NCI-H774 (cell line): ENCODE data around the gene PRKAG2.

Experiments
- DNase-seq: peaks from one replicate; lab custom pipeline; 2025; lab: John Stamatoyannopoulos, UW

Gene PRKAG2

DNA sequence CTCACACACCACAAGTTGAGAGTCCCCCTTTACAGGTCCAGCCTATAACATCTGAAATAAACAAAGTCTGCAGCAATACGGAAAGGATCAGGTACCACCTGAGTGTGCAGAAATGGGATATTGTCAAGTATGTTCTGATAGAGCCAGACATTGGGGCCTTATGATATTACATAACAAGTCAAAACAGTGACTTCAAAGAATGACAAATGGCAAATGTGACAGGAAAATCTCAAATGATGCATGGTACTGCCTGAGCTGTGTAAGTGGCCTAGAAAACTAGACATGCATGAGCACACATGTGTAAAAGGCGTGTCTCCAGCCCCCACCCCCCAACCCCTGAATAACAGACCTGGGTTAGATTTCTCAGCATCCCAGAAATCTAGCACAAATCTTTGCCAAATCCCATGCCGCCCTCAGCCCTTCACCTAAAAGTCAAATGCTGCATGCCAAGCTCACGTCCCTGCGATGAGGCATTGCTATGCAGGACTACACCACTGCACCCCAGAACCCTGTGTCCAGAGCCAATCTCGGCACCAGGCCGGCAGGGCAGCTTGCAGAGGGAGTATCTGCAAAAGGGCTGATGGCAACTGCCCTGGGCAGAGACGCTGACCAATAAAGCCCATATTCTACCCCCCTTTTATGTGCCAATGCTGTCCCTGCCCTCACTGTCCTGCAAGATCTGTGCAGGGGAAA, 58.8 kb downstream of the PRKAG2 start:
- no peak for DNase-seq

DNA sequence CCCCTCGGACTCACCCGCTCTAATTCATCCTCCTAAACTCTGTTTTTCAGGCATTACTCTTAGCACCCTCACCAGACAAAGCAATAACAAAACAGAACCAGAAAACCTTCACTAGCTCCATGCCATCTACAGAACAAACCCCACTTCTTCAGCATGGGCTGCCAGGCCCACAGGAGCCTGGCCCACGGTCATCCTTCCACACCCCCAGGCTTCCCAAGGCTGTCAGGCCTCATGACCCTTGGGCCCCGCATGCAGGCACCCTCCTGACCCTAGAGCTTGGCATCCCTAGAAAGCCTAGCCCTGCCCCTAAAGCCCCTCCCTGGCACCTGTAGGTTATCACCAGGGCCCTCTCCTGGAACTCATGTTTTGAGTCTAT, 59.6 kb downstream of the PRKAG2 start:
- no peak for DNase-seq

DNA sequence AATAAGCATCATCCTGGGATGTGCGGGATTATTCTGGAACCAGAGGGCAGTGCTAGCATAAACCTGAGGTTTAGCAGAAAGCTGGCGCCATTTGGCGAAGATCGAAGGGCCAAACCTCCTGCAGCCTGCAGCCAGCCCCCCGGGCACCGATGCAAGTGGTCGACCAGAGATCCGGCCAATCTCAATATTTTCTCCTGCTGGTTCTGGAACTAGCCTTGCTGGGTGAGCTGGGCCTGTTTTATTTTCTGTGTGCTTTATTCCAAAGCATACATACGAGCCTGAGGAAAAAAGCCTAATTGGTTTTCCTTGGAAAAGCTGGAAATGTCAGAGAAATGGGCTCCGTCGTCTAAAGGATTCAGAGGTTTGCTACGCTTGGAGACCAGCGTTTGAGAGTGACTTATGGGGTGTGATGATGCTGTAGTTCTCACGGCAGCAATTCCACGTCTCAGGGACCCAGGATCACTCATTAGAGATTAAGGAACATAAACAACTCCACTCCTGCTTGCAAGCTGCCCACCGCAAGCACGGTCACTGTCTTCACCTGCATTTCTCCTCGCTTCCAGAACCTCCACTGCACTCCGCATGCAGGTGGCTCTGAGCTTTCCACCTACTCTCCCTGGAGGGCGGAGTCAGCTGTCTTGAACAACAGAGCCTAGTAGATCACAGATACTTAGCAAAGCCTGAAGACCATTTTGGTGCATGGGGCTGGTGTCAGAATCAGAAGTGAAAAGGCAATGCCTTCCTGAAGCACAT, 60.2 kb downstream of the PRKAG2 start:
- no peak for DNase-seq

DNA sequence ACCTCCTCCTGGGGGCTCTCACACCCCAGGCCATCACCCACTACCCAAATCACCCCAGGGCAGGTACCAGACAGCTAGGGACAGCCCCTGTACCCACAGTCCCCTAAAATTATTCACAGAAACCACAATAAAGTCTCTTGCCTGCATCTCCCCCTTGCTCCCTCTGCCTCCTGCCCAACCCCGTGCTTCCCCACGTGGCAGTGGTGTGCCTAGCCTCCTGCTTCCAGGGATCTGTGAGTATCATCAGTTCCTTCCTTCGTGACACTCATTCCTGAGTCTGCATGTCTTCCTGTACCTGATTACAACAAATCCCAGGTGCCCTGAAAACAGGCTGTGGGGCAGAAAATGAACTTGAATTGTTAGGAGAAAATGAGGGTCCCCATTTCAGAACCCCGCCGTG, 61.5 kb downstream of the PRKAG2 start:
- no peak for DNase-seq

GRCh38 chr7:151814400-151815009, 62.4 kb downstream of the PRKAG2 start:
- DNase-seq, result no peak

DNA sequence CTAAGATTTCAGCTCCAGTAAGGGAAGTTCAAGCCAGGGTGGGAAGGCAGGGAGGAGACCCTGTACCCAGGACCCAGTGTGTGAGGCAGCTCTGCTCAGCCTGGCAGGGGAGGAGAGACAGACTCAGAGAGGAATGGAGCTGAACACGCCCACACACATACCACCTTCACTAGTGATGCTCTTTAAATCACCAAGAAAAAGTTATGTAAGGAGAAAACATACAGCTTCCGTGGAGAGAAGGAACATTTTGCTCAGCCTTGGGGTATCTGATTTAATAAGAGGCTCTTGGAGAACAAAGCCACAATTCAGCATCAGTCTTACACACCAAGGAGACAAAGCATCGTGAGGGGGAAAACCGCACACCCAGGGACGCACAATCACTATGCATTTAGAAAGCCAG, 62.9 kb downstream of the PRKAG2 start:
- no peak for DNase-seq

DNA sequence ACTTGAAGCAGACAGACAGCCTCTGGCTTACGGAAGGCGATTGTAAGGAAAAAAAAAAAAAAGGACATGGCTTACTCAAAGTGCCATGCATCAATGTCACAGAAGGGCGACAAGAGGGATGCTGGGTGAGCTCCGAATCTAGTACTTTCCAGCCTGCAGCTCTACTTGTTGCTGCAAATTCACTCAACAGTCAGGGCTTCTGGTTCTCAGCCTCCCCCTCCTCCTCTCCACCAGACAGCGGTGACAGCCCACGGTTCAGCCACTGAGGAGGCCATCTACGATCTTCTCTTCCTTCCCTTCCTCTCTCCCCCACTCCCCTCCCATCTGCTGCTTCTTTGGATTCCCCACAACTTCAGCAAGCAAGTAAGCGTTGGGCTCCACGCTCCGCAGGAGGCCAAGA, 63.5 kb downstream of the PRKAG2 start:
- no peak for DNase-seq

- DNase-seq, result no peak
Measured at GRCh38 chr7:151812967-151813366, 63.9 kb downstream of the PRKAG2 start.

GRCh38 chr7:151810441-151811232, 66.3 kb downstream of the PRKAG2 start:
- no peak for DNase-seq

DNA sequence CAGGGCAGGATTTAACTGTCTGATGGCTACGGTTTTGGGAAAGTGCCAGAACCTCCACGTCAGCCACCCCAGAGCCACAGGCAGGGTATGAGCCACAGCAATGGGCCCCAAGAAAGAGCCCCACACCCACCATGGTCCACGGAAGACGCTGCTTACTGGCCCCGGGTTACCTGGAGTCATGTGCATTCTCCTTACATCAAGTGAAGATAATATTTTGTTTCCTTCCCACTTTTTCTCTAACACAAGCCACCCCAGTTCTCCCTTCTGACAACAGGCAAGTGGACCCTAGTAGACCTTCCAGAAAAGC, 67.1 kb downstream of the PRKAG2 start:
- DNase-seq, result no peak

- no peak for DNase-seq
Measured at GRCh38 chr7:151809146-151809863, 67.6 kb downstream of the PRKAG2 start.

DNA sequence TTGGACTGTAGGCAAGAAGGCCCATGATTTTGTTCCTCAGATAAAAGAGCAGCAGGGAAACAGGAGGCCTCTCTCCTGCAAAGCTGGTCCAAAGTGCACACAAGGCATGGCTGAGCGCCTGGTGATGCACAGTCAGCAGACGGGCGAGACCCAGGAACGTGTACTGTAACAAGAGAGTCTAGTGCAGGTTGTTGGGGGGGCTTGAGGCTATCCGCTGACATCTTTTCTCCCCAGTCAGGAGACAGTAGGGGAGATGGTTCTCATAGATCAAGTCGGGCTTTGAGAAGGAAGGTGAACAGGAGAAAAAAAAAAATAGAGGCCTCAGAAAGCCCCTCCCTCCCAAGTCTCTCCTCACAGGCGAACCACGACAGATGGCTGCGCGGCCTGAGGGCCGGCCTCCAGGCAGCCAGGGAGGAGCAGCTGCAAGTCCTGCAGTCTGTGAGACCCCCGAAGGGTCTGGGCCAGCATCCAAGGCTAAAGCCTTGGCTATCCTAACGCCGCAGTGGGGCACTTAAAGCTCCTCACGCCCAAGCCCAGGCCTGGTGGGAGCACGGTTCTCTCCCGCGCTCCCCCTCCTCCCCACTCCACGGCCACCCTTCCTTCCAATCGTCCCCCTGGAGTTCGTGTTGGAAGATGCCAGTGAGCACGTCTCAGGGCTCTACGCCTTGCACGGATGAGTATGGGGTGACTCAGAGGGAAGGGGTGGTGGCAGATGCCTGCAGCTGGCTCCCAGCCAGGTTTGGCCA, 68.3 kb downstream of the PRKAG2 start:
- no peak for DNase-seq

DNA sequence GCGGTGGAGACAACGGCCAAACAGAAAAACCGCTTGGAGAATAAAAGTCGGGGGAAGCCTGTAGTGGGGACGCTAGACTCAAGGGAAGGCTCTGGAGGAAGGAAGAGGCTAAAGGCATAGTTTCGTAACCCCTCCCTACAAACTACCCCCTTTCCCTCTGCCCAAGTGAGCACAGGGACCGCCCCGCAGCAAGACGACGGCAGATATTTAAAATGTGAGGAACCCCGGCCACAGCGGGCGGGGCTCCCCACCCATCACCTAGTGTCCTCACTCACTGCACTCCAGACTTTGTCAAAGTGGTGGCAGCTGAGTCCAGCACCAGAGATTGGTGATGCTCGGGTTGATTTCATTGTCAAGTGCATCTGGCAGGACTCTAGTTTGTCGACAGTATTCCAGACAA, 69.1 kb downstream of the PRKAG2 start:
- no peak for DNase-seq

- no peak for DNase-seq
Measured at GRCh38 chr7:151806952-151807775, 69.8 kb downstream of the PRKAG2 start.

DNA sequence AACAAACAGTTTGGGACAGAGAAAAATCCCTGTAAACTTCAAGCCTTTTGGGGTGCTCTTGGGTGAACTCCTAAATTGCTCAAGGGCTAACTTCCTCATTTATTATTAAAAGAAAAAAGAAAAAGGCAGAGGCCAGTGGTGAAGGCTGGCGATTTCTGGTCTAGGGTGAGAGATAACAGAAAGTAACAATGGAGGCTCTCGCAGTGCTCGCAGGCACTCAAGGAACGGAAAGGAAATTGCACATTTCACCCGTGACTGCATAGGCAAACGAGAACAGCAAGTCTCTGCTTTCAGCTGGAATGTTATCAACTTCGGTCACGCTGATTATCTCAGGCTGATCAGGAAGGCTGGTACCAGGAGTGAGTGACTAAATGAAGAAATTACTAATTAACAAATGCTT, 70.7 kb downstream of the PRKAG2 start:
- DNase-seq, result no peak

- no peak for DNase-seq
Measured at GRCh38 chr7:151805191-151805590, 71.7 kb downstream of the PRKAG2 start.

GRCh38 chr7:151804756-151805155, 72.2 kb downstream of the PRKAG2 start:
- DNase-seq, result no peak

- DNase-seq, result no peak
Measured at GRCh38 chr7:151803841-151804240, 73.1 kb downstream of the PRKAG2 start.

- no peak for DNase-seq
Measured at GRCh38 chr7:151802469-151802846, 74.5 kb downstream of the PRKAG2 start.

DNA sequence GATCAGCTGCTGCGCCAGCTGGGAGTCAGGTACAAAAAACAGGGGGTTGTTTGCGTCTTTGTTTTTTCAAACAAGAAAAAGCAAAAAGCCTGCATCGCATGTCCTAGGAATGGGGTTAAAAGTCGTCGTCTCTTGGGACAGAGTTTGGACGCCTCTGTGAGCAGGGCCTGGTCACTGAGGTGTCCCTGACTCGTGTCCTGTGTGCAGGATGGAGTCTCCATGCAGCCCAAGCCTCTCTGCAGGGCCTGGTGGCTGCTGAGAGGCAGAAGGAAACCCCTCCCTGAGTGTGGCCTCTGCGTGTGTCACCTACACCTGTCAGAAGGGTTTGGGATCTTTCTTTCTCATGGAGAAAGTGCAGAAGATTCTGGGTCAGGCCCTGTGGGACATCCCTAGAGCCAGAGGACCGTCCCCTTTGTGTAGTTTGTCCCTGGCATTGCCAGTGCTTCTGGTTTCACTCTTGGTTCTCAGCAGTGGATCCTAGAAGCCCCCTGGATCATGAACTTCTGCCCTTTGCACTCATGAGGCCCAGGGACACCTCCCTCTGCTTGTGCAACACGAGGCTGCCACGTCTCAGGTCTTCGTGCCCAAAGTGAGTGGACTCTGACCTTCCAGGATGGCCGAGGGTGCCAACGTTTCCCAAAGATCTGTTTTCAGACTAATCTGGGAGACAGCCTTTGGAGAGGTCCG, 75.0 kb downstream of the PRKAG2 start:
- DNase-seq, result no peak
